AG09309 (cell line): ENCODE measurements around the gene CPNE7.

ENCODE experiments used
- DNase-seq: peaks from one replicate; pipeline ENCODE4 v3.0.0-alpha.2; 2010; ENCODE audit warnings: low read depth
- H3K4me3 ChIP-seq: 2 replicates; pipeline ENCODE4 v1.5.1; 2011; ENCODE audit warnings: mild to moderate bottlenecking, low read depth, low read length, moderate library complexity; ENCODE audit not compliant: control insufficient read depth
- TF ChIP-seq, protein P1 (sequence below): IDR thresholded peaks from 2 replicates; pipeline ENCODE4 v1.5.1; 2011; ENCODE audit warnings: mild to moderate bottlenecking, low read depth, low read length, inconsistent platforms; ENCODE audit not compliant: insufficient read depth, control insufficient read depth; ENCODE audit errors: missing control alignments

CPNE7 gene

GRCh38 chr16:89536886-89537548 lies 38.5 kb upstream of the CPNE7 start:
- DNase-seq, result no peak
- no peak overlapping the region for H3K4me3 ChIP-seq
- TF ChIP-seq, protein P1, sequence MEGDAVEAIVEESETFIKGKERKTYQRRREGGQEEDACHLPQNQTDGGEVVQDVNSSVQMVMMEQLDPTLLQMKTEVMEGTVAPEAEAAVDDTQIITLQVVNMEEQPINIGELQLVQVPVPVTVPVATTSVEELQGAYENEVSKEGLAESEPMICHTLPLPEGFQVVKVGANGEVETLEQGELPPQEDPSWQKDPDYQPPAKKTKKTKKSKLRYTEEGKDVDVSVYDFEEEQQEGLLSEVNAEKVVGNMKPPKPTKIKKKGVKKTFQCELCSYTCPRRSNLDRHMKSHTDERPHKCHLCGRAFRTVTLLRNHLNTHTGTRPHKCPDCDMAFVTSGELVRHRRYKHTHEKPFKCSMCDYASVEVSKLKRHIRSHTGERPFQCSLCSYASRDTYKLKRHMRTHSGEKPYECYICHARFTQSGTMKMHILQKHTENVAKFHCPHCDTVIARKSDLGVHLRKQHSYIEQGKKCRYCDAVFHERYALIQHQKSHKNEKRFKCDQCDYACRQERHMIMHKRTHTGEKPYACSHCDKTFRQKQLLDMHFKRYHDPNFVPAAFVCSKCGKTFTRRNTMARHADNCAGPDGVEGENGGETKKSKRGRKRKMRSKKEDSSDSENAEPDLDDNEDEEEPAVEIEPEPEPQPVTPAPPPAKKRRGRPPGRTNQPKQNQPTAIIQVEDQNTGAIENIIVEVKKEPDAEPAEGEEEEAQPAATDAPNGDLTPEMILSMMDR, result no peak

DNA sequence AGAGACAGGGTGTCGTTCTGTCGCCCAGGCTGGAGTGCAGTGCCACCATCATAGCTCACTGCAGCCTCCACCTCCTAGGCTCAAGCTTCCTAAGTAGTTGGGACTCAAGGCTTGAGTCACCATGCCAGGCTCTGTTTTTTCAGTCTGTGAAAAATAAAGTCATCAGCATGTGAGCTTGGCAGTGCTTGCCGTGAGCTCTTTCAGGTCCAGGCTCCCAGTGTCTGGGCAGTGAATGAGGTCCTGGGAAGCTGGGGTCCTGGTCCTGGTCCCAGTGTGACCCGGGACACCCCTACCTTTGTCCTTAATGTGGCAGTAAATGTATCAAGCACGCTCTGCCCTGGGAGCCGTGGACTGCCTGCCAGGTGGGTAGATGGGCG lies 38.0 kb upstream of the CPNE7 start:
- DNase-seq, result no peak
- TF ChIP-seq, protein P1, result no peak
- H3K4me3 ChIP-seq, result no peak overlapping the region

DNA sequence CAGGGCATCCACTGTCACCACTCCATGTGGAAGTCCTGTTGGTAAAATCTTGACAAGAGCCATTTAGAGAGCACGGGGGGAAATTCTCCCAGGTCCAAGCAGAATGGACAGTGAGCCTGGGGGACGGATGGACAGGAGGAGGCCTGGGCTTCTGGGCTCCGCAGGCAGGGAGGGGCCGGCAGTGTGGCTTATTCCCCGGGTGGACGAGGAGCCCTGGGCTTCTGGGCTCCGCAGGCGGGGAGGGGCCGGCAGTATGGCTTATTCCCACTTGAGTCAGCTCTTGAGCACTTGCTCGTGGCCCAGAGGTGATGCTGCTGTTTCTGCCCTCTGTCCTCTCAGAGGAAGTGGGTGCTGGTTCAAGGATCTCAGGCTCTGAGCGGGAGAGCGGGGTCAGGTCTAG lies 37.3 kb upstream of the CPNE7 start:
- H3K4me3 ChIP-seq, result no peak overlapping the region
- DNase-seq, result no peak
- TF ChIP-seq, protein P1, result no peak

- TF ChIP-seq, protein P1, result no peak
Measured at GRCh38 chr16:89540557-89540956, 35.0 kb upstream of the CPNE7 start.

GRCh38 chr16:89541792-89542191 lies 33.8 kb upstream of the CPNE7 start:
- no peak overlapping the region for H3K4me3 ChIP-seq
- TF ChIP-seq, protein P1, result no peak
- DNase-seq, result no peak

More at GRCh38 chr16:89540557-89540956, 35.0 kb upstream of the CPNE7 start:
- no peak for DNase-seq
- H3K4me3 ChIP-seq, result no peak overlapping the region

GRCh38 chr16:89544113-89544512 lies 31.4 kb upstream of the CPNE7 start:
- TF ChIP-seq, protein P1, result no peak
- DNase-seq, result no peak
- no peak overlapping the region for H3K4me3 ChIP-seq

DNA sequence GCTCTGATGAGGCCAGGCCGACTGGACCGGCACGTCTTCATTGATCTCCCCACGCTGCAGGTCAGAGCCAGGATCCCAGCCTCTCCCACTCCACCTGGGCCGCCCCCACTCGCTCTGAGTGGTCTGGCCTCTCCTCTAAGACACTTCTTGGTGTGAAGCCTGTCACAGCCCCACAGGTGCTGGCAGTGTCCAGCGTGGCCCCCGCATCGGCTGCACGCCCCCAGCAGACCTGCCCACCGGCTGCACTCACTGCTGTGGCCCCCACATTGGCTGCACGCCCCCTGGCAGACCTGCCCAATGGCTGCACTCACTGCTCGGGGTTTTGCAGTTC lies 30.9 kb upstream of the CPNE7 start:
- TF ChIP-seq, protein P1, result no peak
- H3K4me3 ChIP-seq, result no peak overlapping the region
- no peak for DNase-seq
